HG03354 (cell line): ENCODE measurements around the gene SLC41A3.

Experiments
- ATAC-seq: cut with Tn5 transposase; IDR thresholded peaks from one replicate; pipeline ENCODE4 v1.9.1; 2021; ENCODE audit warnings: mild to moderate bottlenecking; ENCODE audit not compliant: unreplicated experiment, poor library complexity, severe bottlenecking

The SLC41A3 gene

DNA sequence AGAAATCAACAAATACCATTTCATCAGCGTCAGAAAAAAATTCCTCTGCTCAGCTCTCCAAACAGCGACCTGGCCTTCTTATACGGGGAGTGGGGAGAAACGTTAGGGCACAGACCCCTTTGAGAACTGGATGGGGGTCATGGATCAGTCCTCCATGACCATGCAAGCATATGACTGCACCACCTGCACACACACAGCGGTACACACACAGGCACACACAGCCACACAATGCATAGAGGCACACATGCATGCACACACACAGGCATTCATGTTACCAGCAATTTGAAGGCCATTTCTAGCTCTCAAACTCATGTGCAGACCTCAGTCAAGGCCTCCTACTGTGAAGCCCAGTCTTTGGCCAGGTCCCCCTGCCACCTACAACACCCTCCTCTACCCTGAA lies 50.2 kb downstream of the SLC41A3 start:
- ATAC-seq: no peak

DNA sequence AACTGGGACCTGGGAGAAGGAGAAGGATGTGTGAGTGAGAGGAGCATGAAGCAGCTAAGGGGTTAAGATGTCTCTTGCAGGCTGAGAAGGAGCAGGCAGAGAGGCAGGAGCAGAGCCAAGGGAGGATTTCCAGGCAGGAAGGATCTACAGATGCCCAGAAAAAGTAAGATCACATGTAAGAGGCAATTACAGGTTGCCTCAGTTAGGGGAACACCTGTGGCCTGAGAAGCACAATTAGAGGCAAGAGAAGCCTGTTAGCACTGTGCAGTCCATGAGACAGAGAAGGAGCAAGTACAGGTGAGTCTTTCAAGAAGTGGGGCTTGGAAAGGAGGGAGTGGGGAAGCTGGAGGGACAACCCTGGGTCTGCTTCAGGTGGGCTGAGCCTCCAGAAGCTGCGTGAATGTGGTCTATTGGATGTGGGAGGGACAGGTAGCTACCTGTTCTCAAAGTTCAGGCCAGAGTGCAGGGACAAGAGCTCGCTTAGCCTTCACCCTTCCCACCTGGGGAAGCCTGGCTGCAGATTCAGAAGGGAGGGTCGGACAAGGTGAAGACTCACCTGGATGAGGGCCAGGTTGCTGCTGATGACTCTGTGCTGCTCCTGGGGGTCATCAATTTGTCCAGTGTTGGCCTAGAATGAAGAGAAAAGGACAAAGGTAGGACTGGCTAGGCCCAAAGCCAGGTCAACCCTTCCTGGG lies 50.7 kb downstream of the SLC41A3 start:
- ATAC-seq: no peak

DNA sequence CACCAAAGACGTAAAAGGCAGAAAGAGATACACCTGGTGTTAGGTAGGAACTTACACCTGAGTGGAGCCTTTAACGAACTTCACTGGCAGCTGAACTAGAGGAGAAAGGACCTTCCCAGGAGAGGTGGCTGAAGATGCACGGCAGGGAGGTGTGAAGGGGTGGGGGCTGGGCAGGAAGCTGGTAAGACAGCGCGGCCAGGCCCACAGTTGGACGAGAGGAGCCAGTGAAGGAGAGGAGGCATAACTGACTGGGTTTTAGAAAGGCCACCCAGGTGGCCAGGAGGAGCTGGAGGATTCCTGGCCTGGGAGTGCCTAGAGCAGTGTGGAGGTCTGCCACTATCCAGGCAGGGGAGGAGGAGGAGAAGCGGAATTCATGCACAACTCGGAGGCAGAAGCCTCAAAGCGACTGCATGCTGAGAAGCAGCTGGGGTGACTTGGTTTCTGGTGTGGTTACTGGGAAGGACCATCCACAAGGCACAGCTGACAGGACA lies 51.9 kb downstream of the SLC41A3 start:
- ATAC-seq: no peak

DNA sequence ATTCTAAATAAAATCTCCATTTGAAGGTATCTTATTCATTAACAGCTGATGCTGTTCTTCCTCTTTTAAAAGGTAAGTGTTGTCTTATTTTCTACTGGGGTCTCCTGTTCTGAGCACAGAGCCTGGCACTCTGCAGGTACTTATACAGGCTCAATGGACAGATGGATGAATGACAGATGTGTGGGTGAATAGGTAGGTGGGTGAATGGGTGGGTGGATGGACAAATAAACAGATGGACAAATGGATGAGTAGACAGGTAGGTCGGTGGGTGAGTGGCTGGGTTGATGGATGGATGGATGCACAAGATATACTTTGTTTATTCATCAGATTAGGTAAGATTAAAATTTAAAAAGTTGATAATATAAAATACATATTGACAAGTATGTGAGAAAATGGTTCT lies 53.5 kb downstream of the SLC41A3 start:
- ATAC-seq: no peak

DNA sequence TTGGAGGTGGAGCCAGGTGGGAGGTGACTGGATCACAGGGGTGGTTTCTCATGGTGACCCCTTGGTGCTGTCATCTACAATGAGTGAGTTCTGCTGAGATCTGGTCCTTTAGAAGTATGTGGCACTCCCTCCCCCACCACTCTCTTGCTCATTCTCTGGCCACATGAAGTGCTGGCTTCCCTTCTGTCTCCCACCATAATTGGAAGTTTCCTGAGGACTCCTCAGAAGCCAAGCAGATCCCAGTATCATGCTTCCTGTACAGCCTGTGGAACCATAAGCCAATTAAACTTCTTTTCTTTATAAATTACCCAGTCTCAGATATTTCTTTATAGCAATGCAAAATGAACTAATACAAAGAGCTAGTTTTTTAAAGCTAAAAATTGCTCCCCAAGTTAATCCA lies 54.7 kb downstream of the SLC41A3 start:
- no peak for ATAC-seq

DNA sequence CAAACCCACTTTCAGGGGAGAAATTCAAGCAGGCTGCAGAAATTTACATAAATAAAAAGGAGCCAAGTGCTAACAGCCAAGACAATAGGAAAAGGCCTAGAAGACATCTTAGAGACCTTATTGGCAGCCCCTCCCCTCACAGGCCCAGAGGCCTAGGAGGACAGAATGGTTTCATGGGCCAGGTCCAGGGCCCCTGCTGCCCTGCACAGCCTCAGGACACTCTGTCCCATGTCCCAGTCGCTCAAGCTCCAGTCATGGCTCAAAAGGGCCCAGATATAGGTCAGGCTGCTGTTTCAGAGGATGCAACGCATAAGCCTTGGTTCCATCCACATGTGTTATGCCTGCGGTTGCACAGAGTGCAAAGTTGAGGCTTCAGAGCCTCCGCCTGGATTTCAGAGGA lies 55.8 kb downstream of the SLC41A3 start:
- ATAC-seq: no peak

DNA sequence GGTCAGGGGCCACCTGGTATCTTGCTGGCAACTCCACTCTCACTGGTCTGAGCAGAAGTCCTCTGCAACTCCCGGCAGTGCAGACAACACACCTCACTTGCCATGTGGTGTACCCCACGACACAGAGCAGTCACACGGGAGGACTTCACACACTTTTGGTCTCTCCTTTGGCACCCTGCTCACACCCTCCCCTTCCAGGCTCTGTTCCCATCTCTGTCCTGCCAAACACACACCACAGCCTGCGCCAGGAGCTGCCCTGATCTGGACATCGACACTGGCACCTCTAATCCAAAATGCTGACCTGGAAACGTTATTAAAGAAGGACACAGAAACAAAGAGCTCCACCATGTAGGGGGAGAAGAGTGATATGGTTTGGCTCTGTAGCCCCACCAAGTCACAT lies 57.2 kb downstream of the SLC41A3 start:
- ATAC-seq: no peak

DNA sequence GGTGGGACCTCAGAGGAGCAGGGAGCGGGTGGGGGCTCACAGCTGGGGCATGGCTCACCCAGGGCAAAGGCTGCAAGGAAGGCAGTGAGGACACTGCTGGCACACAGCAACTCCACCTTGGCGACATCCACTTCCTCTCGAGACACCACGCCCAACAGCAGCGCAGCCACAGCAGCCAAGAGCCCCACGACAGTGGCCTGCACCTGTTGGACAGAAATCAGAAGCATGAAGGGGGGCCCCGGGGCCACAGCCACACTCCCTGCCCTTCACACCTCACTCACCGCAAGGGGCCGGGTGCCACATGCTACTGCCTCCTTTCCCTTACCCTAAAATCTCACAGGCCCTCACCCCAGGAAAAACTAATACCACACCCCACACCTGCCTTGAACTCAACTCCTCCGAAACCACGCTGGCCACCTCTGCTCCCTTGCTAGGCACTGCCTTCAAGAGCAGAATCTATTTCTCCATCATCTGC lies 57.6 kb downstream of the SLC41A3 start:
- no peak for ATAC-seq

DNA sequence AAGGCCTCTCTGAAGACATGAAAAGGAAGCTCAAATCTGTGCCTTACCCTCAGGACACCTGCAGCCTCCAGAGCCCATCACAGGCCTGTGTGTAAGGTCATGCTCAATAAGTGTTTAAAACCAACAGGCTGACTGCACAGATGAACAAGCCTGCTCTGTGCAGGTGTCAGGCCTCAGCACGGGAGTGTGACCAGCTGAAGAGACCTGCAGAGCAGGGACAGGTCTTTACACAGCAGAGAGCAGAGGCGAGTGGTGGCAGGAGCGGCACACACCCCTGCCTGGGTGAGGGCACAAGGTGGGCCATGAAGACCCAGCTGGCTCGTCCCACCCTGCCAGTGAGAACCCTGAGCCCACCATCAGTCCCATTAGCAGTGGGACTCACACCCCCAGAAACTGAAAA lies 58.1 kb downstream of the SLC41A3 start:
- no peak for ATAC-seq

DNA sequence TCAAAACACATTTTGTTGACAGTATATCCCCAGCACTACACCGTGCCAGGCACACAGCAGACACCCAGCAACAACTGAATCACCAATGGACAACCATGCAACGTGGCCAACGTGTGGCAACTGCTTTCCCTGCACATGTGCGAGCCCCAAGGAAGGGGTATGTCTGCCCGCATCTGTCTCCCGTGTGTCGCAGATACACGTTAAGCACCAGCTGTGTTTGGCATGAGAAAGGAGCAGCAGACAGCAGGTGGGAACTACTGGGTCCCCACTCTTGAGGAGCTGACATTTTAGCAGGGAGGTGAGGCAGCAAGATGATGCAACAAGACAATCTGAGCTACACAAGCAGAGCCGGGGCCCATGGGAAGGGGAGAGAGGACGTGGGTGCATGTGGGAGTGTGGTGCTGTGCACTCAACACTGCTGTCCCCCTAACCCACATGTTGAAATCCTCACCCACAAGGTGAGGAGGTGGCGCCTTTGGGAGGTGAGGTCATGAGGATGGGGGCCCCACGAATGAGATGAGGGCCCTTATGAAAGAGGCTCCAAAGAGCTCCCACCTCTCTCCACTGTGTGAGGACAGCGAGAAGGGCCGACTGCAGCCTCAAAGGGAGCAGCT lies 58.7 kb downstream of the SLC41A3 start:
- no peak for ATAC-seq

DNA sequence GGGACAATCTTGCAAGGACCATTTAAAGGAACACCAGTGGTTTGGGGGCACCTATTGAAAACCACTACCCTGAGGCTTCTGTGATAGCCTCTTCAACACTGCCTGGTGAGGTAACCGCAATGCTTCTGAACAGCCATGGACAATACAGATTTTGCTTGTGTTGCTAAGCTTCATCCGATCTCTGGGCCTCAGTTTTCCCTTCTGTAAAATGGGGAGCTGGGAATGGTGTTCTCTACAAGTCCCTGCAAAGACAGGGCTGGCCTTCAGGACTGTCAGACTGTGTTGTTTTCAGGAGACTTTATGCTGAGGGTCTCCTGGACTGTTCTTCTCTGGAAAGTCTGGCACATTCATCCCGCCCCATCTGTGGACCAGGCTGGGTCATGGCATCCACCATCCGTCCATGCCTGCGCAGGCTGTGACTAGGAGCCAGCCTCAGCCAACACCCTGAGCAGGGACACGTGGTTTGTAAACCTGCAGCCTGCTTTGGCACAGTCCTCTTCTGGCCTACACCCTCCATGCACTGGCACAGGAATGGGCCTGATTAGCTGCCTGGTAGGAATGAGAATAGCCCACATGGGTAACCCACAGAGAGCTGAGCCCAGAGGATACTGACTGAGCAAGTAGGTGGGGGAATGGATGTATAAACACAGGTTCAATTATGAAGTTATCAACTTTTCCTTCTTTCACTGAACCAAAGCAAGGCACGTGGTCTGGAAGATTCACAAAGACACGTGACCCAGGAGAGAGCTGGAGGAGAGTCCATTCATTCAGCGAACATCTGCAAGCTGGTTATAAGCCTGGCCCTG lies 59.7 kb downstream of the SLC41A3 start:
- ATAC-seq: no peak

DNA sequence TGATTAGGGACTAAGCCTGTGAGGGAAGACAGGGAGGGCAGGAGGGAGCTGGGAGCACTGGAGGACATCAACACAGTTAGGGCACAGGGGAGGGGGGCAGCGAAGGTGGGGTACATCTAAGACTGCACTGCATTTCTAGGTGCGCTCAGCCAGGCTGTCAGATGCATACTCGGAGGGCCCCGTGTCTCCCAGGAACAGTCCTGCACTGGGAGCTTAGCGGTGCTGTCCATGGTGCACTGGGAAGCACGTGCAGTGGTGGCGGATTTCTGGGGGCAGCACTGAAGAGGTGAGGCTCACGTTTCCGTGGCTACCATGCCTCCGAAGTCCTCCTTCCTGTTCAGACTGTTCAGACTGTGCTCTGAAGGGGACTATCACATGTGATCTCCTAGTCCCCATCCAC lies 60.5 kb downstream of the SLC41A3 start:
- no peak for ATAC-seq

DNA sequence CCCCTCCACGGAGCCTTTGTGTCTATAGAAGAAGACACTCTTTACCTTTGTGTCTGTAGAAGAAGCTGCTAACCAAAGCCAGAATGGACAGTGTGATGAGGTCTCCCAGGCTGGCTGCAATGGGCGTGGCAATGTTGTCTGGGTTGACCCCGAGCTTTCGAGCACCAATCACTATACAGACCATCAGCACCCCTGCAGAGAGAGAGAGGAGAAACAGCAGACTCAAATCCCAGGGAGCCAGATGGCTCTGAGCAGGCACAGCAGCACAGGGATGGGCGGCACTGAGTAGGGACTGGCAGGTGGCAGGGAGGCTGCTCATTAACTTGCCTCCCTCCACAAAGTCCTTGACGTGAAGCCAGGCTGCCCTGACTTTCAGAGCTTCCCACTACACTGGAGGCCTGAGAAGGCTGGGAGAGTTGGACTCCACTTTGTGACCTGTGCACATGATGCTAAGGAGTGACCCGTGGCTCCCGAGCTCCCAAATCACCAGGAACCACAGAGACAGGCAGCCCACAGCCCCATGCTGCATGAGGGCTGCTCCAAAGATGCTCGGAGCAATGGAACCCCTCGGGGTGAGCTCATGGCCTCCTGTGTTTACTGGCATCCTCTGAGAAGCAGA lies 61.1 kb downstream of the SLC41A3 start:
- ATAC-seq: no peak

DNA sequence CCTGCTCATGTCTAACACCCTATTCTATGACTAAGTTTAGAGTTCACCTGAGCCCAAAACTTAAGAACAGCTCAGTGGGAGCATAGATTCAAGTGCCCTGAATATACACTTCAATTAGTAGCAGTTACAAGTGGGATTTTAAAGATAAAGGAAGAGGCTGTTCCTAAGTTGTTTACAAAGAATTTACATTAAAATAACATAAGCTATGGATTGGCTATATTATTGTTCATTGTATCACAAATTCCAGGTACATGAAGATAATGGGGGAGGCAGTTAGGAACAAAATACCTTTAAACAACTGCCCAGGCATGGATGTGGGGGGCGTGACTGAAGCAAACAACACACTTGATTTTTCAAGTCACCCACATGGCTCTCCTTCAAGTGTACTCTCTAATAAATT lies 62.2 kb downstream of the SLC41A3 start:
- no peak for ATAC-seq

DNA sequence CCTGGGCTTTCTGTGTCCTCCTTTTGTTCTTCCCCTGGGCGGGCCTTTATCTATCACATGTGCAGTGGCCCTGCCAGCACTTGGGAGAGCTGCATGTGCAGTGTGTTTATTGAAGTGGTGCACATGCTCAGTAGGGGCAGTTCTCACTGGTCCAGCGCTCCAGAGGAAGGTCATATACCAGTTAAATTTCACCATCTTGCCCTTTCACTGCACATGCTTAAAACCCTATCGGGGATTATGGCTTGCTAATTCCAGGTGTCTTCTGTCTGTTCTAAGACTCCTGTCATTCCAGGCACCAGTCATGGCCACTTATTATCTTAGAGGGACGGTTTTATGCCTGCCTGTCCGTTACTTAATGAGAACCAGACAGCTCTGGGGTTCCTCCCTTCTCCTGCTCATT lies 62.7 kb downstream of the SLC41A3 start:
- no peak for ATAC-seq

DNA sequence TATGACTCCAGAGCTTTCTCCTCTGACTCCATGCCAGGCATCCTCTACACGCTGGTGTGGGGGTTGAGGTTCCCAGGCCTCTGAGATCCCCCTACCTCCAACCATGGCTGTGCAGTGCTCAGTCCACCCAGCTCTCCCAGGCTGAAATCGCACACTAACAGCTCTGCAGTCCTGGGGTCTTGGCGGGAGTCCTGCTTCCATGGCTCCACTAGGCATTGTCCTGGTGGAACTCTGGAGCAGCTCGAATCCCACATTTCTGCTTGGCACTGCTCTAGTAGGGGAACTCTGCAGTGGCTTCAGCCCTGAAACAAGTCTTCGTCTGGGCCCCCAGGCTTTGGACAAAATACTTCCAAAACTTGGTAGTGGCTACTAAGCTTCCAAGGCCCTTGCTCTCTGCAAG lies 64.2 kb downstream of the SLC41A3 start:
- ATAC-seq: no peak

DNA sequence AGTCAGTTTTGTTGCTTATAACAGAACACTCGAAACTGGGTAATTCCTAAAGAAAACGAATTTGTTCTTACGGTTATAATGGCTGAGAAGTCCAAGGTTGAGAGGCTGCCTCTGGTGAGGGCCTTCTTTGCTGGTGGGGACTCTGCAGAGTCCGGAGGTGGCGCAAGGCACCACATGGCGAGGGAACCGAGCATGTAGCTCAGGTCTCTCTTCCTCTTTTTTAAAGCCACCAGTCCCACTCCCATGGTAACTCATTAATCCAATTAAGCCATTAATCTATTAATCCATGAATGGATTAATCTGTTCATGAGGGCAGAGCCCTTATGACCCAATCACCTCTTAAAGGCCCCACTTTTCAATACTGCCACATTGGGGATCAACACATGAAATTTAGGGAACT lies 64.9 kb downstream of the SLC41A3 start:
- no peak for ATAC-seq

DNA sequence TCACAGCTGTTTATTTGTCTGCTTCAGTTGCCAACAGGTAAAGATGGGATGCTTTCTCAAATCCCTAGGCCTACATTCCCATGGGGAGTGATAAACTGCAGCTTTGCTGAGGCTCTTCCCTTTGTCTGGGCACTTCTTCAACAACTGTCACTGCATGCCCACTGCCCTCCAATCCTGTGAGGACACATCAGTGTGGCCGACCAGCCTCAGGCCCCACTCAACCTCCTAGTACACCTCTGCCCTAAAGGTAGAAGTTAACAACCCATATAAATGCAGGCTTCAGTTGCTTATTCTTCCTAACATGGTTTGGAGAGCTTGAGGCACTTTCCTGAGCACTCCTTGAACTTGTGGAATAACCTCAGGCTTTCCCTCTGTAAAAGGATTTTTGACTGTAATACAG lies 65.4 kb downstream of the SLC41A3 start:
- ATAC-seq: no peak

DNA sequence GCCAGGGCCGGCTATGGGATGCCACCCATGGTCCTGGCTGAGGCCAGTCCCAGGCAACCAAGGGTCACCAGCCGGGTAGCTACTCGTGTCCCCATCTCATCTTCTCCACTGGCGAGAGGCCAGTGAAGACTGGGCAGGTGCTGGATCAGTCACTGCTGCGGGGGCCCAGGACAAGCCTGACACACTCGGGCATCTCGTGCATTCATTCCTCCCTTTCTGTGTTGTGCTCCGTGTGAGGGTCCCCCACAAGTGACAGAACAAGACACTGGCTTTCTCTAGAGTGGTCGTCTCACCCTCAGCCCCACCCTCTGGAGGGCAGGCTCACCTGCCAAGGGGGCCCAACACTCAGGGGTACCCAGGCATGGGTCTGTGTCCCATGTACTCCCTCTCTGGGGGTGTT lies 66.6 kb downstream of the SLC41A3 start:
- no peak for ATAC-seq

DNA sequence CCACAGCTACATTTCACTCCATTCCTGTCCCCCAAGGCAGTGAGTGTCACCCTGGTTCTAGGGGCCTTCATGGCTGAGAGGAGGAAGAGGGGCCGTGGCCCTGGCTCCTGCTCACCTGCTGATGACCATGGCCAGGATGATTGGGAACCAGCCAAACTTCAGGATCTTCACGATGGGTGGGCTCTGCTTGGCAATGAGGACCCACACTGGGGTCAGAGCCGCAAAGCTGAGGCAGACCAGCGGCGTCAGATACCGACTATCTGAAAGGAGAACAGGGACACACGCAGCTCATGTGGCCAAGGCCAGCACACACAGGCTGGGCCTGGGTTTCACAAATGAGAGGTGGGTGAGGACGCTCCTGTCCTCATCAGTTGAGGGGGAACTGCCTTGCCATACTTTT lies 67.3 kb downstream of the SLC41A3 start:
- ATAC-seq: no peak
